ENCODE measurements around the gene STRA6.

STRA6 gene

DNA sequence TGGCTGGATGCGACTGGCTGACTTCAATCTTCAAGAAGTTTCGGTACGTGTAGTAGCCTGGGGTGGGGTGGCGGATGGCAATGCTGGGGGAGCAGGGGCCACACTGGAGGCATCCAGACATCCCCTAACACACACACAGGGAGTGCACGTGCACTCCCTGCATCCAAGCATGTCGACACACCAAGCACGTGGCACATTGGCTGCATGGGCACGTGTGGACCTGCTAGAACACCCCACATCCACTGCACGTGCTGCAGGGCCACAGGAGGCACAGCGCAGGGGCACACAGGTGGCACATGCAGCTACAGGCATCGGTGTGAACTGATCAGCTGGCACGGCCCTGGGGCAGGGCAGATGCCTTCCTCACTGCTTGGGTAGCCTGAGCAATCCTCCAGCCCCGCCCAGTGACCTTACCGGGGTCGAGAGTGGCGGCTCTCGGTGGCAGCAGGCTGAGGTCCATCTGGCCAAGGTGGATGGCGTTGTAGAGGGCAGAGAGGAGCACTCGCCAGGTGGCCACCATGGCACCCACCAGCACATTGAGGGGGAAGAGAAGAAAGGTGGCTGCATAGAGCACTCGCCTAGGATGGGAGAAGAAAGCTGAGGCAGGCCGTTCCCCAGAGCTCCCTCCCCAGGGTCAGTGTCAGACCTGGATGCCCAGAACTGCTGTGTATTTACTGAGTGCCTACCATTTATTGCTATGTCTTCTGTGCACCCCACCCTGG is 21.5 kb downstream of the STRA6 start:
- no peak for DNase-seq (ENCODE audit: low read depth)
- no peak overlapping the region for H3K4me3 ChIP-seq (ENCODE audit: low read depth, low read length)
- TF ChIP-seq, protein P1, sequence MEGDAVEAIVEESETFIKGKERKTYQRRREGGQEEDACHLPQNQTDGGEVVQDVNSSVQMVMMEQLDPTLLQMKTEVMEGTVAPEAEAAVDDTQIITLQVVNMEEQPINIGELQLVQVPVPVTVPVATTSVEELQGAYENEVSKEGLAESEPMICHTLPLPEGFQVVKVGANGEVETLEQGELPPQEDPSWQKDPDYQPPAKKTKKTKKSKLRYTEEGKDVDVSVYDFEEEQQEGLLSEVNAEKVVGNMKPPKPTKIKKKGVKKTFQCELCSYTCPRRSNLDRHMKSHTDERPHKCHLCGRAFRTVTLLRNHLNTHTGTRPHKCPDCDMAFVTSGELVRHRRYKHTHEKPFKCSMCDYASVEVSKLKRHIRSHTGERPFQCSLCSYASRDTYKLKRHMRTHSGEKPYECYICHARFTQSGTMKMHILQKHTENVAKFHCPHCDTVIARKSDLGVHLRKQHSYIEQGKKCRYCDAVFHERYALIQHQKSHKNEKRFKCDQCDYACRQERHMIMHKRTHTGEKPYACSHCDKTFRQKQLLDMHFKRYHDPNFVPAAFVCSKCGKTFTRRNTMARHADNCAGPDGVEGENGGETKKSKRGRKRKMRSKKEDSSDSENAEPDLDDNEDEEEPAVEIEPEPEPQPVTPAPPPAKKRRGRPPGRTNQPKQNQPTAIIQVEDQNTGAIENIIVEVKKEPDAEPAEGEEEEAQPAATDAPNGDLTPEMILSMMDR (IDR thresholded peaks at IDR 0.05; ENCODE audit: low read depth, low read length, missing control alignments) = no peak

DNA sequence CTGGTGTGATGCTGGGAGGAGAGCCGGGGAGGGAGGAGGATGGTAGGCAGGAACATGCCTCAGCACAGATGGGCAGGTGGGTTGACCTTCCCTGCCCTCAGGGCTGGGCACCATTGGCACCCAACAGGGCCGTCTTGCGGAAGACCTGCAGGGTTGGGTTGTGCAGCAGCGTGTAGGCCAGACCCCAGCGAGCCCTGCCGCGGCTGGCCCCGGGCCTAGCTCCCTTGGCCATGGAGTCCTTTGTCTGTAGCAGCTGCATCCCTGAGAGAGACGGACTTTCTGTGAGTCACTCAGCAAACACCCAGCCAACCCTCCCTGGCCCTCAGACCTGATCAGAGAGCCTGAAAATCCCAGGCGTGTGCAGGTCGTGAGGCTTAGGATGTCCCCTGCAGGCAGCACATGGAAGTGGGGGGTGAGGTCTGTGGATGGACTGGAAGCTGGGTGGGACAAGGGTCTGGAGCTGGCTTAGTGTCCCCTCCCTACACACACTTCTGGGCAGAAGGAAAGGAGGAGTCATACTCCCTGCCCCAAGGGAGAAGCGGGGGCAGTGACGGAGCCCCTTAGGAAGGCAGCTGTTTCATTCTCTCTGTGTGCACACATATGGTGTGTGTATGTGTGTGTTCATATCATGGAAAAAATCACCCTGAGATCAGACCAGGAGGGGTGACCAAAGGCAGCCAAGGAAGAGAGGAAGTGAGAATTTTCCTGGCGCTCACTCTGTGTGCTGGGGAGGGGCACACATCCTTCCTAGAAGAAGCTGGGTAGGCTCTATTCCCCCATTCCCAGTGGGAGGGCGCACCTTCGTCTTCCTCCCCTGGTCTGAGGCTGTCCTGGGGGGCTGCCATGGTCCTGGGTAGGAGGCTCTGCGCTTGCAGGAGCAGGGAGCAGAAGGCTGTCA is 22.4 kb downstream of the STRA6 start:
- TF ChIP-seq, protein P1 (IDR thresholded peaks at IDR 0.05; ENCODE audit: low read depth, low read length, missing control alignments) = no peak
- DNase-seq (ENCODE audit: low read depth) = no peak
- H3K4me3 ChIP-seq (ENCODE audit: low read depth, low read length) = no peak overlapping the region

DNA sequence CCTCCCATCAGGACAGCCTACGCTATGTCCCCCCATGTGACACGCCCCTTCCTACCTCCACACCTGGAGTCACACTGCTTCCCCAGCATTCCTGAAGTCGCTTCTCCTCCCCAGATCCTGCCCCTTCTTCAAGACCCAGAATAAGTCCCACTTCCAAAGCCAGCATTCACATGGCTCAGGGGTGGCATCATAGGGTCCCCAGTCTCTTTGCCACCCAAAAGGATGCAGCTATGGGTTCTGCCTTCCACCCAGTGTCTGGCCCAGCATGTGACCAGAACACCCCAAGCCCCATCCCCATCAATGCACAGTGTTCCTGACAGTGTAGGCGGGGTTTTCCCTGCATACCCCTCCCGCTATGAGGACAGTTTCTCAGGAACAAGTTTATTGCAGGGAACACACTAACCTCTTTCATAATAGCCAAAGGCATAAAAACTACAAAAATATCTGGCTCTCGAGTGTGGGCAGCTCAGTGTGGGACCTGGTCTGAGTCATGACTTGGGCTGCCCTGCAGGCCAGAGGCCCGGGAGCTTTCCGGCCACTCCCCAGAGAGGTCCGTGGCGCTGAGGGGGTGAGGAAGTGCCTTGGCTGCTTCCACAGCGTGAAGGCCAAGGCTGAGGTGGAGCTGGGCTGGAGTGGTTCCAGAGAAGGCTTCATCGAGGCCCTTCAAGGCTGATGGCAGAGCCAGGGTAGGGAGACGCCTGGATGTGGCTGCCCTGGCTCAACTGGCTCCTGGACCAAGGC is 23.3 kb downstream of the STRA6 start:
- no peak for DNase-seq (ENCODE audit: low read depth)
- no peak overlapping the region for H3K4me3 ChIP-seq (ENCODE audit: low read depth, low read length)
- TF ChIP-seq, protein P1 (IDR thresholded peaks at IDR 0.05; ENCODE audit: low read depth, low read length, missing control alignments) = no peak

DNA sequence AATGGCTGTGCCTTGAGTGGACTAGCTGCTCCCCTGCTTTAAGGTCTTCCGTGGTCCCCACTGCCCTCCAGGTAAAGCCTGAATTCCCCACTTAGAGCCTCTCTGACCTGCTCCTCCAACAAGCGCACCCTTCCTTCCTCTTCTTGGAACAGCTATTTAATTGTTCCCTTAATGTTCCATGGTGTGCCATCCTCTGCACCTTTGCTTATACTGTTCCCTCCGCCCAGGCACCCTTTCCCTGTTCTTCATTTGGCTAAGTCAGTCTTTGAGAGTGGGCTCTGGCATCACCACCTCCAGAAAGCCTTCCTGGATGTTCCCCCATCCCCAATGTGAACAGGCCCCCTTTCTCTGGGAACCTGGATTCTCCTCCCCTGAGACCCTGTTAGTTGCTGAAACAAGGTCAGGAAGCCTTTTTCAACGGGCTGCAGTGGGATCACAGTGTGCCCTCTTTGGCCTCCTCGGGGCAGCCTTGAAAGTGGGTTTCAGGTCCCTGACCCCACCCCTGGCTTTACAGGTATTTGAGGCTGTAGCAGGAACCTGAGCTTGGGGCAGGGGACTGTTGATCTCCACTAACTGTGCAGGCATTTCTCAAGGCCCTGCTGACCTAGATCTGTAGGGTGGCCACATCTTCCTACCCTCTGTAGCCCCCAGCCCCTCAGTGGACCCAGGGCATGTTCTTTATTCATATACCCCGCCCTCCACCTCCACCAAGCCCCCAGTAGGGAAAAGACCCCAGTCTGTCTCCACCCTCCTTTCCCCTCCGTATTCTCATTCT is 24.1 kb downstream of the STRA6 start:
- DNase-seq (ENCODE audit: low read depth) = no peak
- no peak overlapping the region for H3K4me3 ChIP-seq (ENCODE audit: low read depth, low read length)
- TF ChIP-seq, protein P1 (IDR thresholded peaks at IDR 0.05; ENCODE audit: low read depth, low read length, missing control alignments) = no peak

DNA sequence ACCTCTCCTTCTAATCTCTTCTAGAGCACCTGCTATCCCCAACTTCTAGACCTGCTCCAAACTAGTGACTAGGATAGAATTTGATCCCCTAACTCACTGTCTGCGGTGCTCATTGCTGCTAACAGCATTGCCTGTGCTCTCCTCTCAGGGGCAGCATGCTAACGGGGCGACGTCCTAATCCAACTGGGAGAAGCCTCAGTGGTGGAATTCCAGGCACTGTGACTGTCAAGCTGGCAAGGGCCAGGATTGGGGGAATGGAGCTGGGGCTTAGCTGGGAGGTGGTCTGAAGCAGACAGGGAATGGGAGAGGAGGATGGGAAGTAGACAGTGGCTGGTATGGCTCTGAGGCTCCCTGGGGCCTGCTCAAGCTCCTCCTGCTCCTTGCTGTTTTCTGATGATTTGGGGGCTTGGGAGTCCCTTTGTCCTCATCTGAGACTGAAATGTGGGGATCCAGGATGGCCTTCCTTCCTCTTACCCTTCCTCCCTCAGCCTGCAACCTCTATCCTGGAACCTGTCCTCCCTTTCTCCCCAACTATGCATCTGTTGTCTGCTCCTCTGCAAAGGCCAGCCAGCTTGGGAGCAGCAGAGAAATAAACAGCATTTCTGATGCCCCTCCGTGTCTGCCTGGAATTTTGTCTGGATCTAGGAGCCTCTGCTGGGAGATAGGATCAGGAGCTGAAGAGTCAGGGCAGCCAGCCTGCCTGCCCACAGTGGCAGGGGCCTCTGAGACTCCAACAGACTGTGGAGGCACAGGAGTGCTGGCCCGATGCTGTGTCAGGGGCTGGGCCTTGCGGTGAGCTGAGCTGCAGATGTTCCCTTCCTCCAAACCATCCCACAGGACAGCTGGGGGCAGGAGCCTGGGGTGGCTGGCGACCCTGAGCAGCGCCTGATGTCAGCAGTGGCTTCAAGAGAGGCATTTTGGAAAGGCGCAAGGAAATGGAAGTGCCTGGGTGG is 26.0 kb downstream of the STRA6 start:
- no peak overlapping the region for H3K4me3 ChIP-seq (ENCODE audit: low read depth, low read length)
- no peak for DNase-seq (ENCODE audit: low read depth)
- TF ChIP-seq, protein P1 (IDR thresholded peaks at IDR 0.05; ENCODE audit: low read depth, low read length, missing control alignments) = no peak

Data from GM12864 (cell line).